ENCODE data around the gene ABHD2. TPM values are rescaled to one million over a fixed set of nuclear protein-coding genes. Genes with fewer than 3 reads are reported as not detected.

The ABHD2 gene
- total RNA-seq, 1 donor, result 115 TPM

- no peak for TF ChIP-seq CTCF (IDR thresholded peaks at IDR 0.05; ENCODE audit: extremely low read depth, low read depth, low read length)
Observed at GRCh38 chr15:89070197-89071124, 17.8 kb upstream of the ABHD2 start.

DNA sequence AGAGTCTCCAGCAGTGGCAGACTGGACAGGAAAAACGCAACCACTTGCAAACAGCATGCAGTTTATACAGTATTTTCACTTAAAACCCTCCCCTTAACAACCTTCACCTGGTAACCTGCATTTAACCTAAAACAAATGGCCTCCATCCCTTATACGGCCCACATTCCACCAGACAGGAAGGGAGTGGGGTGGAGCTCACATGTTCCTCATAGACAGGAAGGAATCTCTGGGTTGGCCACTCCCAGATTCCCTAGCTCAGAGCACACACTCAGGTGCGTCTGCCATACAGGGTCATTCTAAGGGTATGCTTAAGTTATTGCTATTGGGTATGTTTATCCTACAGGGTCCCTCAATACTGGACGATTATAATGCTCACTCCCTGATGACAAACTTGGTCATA, 16.8 kb upstream of the ABHD2 start:
- no peak for DNase-seq (ENCODE audit: insufficient read length, low spot score, missing footprints)
- Histone ChIP-seq H4K20me1 (ENCODE audit: insufficient read depth, low read length) (no peaks in the 10 kb centered on the region), H3K27me3 (ENCODE audit: insufficient read depth, low read length) (no peaks in the 10 kb centered on the region), H3K9me3 (ENCODE audit: low read depth, low read length) (peaks cover 9% of the 10 kb centered on the region), H3K36me3 (ENCODE audit: insufficient read depth, low read length) (no peaks in the 10 kb centered on the region), H3K4me3 (ENCODE audit: insufficient read depth, low read length) (no peak overlapping the region), H2AFZ (ENCODE audit: low read length) (no peak overlapping the region), H3K79me2 (ENCODE audit: insufficient read depth, low read length) (no peaks in the 10 kb centered on the region), H3K27ac (ENCODE audit: low read depth, low read length) (no peak overlapping the region), H3K4me2 (ENCODE audit: insufficient read depth, low read length) (no peak overlapping the region), H3K4me1 (ENCODE audit: insufficient read depth, low read length) (peaks cover 12% of the 10 kb centered on the region)
- TF ChIP-seq CTCF (IDR thresholded peaks at IDR 0.05; ENCODE audit: extremely low read depth, low read depth, low read length), result no peak

More at GRCh38 chr15:89070197-89071124, 17.8 kb upstream of the ABHD2 start:
- peaks cover 15% of the 10 kb centered on the region for H3K9me3 ChIP-seq (ENCODE audit: low read depth, low read length)
- H3K79me2 ChIP-seq (ENCODE audit: insufficient read depth, low read length), result no peaks in the 10 kb centered on the region
- no peaks in the 10 kb centered on the region for H3K27me3 ChIP-seq (ENCODE audit: insufficient read depth, low read length)
- no peak overlapping the region for H2AFZ ChIP-seq (ENCODE audit: low read length)
- no peak overlapping the region for H3K4me2 ChIP-seq (ENCODE audit: insufficient read depth, low read length)
- H3K36me3 ChIP-seq (ENCODE audit: insufficient read depth, low read length), result no peaks in the 10 kb centered on the region
- H3K27ac ChIP-seq (ENCODE audit: low read depth, low read length), result no peak overlapping the region
- H3K4me1 ChIP-seq (ENCODE audit: insufficient read depth, low read length), result peaks cover 12% of the 10 kb centered on the region
- no peaks in the 10 kb centered on the region for H4K20me1 ChIP-seq (ENCODE audit: insufficient read depth, low read length)
- no peak overlapping the region for H3K4me3 ChIP-seq (ENCODE audit: insufficient read depth, low read length)
- no peak for DNase-seq (ENCODE audit: insufficient read length, low spot score, missing footprints)

GRCh38 chr15:89072277-89072869, 15.9 kb upstream of the ABHD2 start:
- no peak for DNase-seq (ENCODE audit: insufficient read length, low spot score, missing footprints)
- no peaks in the 10 kb centered on the region for H3K27me3 ChIP-seq (ENCODE audit: insufficient read depth, low read length)
- no peak for TF ChIP-seq CTCF (IDR thresholded peaks at IDR 0.05; ENCODE audit: extremely low read depth, low read depth, low read length)
- peaks cover 1% of the 10 kb centered on the region for H3K9me3 ChIP-seq (ENCODE audit: low read depth, low read length)
- no peaks in the 10 kb centered on the region for H3K36me3 ChIP-seq (ENCODE audit: insufficient read depth, low read length)
- H3K27ac ChIP-seq (ENCODE audit: low read depth, low read length), result no peak overlapping the region
- no peak overlapping the region for H3K4me3 ChIP-seq (ENCODE audit: insufficient read depth, low read length)
- H4K20me1 ChIP-seq (ENCODE audit: insufficient read depth, low read length), result no peaks in the 10 kb centered on the region
- H3K4me2 ChIP-seq (ENCODE audit: insufficient read depth, low read length), result no peak overlapping the region
- H2AFZ ChIP-seq (ENCODE audit: low read length), result no peak overlapping the region
- no peaks in the 10 kb centered on the region for H3K79me2 ChIP-seq (ENCODE audit: insufficient read depth, low read length)
- peaks cover 11% of the 10 kb centered on the region for H3K4me1 ChIP-seq (ENCODE audit: insufficient read depth, low read length)

GRCh38 chr15:89074402-89075012, 13.7 kb upstream of the ABHD2 start:
- DNase-seq (ENCODE audit: insufficient read length, low spot score, missing footprints), result no peak

More at GRCh38 chr15:89074402-89075012, 13.7 kb upstream of the ABHD2 start:
- Histone ChIP-seq H4K20me1 (ENCODE audit: insufficient read depth, low read length) (no peaks in the 10 kb centered on the region), H2AFZ (ENCODE audit: low read length) (no peak overlapping the region), H3K4me1 (ENCODE audit: insufficient read depth, low read length) (no peaks in the 10 kb centered on the region), H3K79me2 (ENCODE audit: insufficient read depth, low read length) (no peaks in the 10 kb centered on the region), H3K4me2 (ENCODE audit: insufficient read depth, low read length) (no peak overlapping the region), H3K27me3 (ENCODE audit: insufficient read depth, low read length) (no peaks in the 10 kb centered on the region), H3K27ac (ENCODE audit: low read depth, low read length) (no peak overlapping the region), H3K9me3 (ENCODE audit: low read depth, low read length) (no peaks in the 10 kb centered on the region), H3K36me3 (ENCODE audit: insufficient read depth, low read length) (no peaks in the 10 kb centered on the region), H3K4me3 (ENCODE audit: insufficient read depth, low read length) (no peak overlapping the region)
- no peak for TF ChIP-seq CTCF (IDR thresholded peaks at IDR 0.05; ENCODE audit: extremely low read depth, low read depth, low read length)
